HG02973 (cell line): ENCODE data around the gene CPLX1.

Experiments
- ATAC-seq: cut with Tn5 transposase; IDR thresholded peaks from one replicate; pipeline ENCODE4 v1.9.1; 2021; ENCODE audit warnings: moderate library complexity; ENCODE audit not compliant: unreplicated experiment

The CPLX1 gene

DNA sequence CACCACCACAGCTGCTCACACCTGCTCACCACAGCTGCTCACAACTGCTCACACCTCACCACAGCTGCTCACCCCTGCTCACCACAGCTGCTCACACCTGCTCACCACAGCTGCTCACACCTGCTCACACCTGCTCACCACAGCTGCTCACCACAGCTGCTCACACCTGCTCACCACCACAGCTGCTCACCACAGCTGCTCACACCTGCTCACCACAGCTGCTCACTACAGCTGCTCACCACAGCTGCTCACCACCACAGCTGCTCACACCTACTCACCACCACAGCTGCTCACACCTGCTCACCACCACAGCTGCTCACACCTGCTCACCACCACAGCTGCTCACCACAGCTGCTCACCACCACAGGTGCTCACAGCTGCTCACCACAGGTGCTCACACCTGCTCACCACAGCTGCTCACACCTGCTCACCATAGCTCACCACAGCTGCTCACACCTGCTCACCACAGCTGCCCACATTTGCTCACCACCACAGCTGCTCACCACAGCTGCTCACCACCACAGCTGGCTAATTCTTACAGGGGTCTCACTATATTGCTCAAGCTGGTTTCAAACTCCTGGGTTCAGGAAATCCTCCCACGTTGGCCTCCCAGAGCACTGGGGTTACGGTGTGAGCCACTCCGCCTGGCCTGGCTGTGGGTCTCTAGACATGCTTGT lies 30.4 kb upstream of the CPLX1 start:
- no peak for ATAC-seq

GRCh38 chr4:855880-856224 lies 29.9 kb upstream of the CPLX1 start:
- no peak for ATAC-seq

GRCh38 chr4:854356-854755 lies 28.4 kb upstream of the CPLX1 start:
- no peak for ATAC-seq

GRCh38 chr4:853416-853781 lies 27.5 kb upstream of the CPLX1 start:
- no peak for ATAC-seq

- no peak for ATAC-seq
These were observed 25.9 kb upstream of the CPLX1 start for GRCh38 chr4:851701-852430.

DNA sequence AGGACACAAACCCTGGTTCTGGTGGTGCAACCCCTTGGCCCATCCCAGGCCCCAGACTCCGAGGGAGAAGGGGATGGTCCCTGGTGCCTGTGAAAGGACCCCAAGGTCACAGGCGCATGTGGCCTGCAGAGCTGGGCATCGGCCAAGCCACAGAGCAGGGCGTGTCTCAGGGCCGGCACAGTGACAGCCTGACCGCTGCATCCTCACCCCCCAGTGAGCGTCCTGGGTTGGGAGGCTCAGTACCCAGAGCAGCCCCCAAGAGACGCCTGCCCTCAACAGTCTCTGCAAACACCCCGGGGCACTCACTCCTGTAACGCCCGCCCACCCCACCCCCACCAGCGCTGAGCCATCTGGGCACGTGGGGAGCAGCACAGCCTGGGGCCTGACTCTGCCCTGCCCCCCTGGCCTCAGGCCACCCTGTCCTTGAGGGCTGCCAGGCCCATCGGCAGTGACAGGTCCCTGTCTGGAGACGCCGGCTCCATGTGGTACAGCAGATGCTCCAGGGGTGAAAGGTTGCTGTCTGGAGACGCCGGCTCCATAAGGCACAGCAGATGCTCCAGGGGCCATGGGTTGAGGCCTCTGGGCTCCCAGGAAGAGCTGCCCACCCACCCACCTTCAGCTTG lies 24.5 kb upstream of the CPLX1 start:
- ATAC-seq: no peak

DNA sequence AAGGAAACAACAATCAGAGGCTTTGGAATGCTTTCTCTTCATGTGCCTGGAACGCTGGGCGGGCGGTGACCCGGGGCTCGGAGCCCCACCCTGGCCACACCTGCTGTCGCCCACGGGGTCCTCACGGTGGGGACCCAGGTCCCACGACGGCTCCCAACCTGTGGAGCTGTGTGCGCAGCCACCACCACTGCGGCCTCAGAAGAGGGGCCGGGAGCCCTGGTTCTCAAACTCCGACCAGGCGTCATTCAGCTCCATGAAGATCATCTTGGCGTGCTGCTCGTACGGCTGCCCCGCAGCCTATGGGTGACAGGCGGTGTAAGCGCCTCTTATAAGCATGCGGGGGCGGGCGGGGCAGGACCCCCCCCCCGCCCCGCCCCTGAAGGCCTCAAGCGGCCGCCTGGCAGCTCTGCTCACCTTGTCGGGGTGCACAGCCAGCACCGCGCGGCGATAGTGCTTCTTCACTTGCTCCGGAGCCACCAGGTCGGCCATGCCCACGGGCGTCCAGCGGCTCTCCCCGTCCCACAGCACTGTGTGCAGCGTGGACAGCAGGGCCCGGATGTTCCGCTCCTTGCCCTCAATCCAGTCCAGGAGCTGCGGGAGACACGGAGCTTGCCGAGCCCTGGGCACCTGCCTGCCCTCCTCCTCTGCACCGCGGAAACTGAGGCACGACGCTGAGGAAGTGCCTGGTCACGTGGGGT lies 23.7 kb upstream of the CPLX1 start:
- ATAC-seq: no peak

DNA sequence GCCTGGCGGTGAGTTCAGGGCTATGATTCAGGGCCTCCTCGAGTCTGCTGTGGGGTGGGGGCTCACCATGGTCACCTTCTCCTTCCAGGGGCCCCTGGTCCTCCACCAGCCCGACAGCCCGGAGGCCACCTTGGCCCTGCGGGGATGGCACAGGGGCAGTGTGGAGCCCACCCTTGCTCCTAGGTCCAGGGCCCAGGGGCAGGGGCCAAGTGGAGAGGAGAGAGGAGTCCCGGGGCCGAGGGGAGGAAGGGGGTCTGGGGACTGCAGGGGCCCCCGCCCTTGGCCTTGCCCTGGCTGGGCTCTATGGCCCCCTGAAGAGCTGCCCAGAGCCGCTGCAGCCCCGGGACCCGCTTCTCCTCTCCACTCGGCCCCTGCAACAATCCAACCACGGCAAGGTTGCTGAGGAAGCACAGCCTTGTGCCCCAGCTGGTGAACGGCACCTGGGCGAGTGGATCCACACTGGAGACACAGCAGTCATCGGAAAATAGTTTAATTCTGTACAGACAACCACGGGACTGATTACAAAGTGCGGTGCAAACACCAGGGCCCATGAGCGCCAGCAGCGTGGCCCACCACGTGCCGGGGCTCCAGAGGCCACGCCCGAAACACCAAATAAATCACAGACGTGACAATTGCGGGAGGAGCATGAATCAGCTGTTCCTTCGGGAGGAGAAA lies 23.0 kb upstream of the CPLX1 start:
- ATAC-seq: no peak

- no peak for ATAC-seq
These were observed 22.4 kb upstream of the CPLX1 start for GRCh38 chr4:848307-848691.

DNA sequence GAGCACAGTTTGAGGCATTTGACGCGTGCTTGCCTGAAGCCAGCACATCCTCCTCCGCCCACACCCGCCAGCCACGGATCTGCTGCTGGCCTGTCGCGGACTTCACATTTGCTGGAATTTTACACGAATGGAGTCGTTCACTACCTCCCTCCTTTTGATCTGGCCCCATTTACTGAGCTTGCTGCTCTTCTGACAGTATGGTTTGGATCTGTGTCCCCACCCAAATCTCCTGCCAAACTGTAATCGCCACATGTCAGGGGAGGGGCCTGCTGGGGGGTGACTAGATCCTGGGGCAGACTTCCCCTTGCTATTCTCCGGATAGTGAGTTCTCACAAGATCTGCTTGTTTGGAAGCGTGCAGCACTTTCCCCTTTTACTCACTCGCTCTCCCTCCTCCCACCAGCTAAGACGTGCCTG lies 19.9 kb upstream of the CPLX1 start:
- ATAC-seq: no peak

DNA sequence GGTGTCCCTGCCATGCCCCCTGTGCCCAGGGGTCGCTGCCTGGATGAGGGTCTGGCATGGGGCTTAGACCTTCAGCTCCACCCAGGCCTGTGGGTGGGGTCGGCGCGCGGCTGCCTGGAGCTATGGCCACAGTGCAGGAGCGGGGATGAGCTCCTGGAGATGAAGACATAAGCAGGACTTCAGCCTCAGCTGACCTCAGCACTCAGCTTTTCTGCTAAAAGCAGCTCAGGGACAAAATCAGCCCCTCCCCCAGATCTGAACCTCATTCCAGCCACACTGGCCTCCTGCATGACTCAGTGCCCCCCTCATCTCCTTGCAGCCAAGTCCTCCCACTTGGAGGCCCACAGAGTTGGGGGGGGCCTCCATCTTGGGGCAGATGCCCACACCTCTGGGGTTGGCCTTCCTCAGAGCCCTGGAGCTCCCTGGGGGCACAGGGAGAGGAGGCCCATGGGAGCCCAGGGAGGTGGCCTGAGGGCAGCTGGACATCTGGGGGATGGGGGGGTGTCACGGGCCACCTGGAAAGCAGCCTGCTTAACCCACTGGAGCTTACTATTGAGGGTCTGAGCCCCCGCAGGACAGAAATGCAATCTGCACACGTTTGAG lies 19.4 kb upstream of the CPLX1 start:
- ATAC-seq: no peak

GRCh38 chr4:844752-845232 lies 18.9 kb upstream of the CPLX1 start:
- ATAC-seq: no peak

- ATAC-seq: no peak
These were observed 13.9 kb upstream of the CPLX1 start for GRCh38 chr4:839675-840443.

DNA sequence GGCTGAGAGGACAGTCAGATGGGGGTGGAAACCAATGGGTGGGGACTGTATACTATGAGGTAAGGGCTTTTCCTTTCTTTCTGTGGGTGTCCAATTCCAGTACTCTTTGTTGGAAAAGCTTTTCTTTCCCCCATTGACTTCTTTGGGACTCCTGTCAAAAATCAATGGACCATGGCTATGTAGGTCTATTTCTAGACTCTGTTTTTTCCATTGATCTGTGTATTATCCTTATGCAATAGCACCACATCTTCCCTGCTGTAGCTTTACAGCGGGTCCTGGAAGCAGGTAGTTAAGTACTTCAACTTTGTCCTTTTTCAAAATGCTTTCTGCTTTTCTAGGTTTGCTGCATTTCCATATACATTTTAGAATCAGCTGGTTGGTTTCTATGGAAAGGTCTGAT lies 11.8 kb upstream of the CPLX1 start:
- no peak for ATAC-seq

GRCh38 chr4:836750-837301 lies 10.9 kb upstream of the CPLX1 start:
- ATAC-seq: no peak

GRCh38 chr4:836003-836511 lies 10.1 kb upstream of the CPLX1 start:
- no peak for ATAC-seq

DNA sequence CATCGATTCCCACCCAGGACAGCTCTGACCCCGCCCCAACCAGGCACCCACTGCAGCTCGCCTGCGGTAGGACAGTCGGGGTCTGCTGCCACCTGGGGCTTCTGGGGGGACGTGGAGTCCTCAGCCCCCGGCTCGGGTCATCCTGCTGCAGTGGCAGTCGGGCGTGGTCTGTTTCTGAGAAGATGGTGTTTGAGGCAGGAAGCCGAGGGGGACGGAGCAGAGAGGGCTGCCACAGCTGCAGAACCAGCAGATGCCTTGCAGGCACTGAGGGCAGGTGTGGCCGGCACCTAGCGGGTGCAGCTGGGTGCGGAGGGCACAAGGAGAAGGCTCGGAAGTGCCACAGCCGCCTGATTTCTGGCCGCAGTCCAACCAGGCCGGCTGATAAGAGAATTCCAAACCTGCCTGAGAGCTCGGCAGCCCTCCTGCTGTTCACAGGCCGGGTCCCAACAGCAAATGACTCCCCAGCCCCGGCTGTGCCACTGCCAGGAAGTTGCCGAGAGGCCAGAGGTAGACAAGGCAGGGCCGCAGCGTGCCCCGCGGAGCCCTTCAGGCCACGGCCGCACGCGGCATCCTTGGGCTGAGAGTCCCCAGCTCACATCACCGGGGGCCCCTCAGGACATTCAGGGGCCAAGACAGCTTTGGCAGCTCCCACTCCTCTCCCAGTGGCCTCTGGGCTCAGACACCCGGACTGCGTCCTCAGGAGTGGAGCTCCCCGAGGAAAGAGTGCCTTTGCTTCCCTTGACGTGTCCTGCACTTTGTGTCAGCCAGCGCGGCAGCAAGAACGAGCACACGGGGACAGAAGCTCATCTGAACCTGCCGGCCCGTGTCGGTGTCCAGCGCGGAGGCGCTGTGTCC lies 9.4 kb upstream of the CPLX1 start:
- ATAC-seq: no peak

GRCh38 chr4:834368-835147 lies 8.6 kb upstream of the CPLX1 start:
- ATAC-seq: no peak
